DND-41 (cell line): ENCODE measurements around the gene CHMP4A.

Experiments used
- EZH2 ChIP-seq: IDR thresholded peaks from 3 replicates; pipeline ENCODE4 v1.6.1; 2012; ENCODE audit warnings: borderline replicate concordance, low read depth, mild to moderate bottlenecking, moderate library complexity, low read length, inconsistent platforms; ENCODE audit not compliant: severe bottlenecking
- TF ChIP-seq, protein P1 (sequence below): IDR thresholded peaks from 2 replicates; pipeline ENCODE4 v1.5.1; 2012; ENCODE audit warnings: borderline replicate concordance, low read length, moderate library complexity, mild to moderate bottlenecking; ENCODE audit not compliant: poor library complexity, severe bottlenecking; ENCODE audit errors: extremely low read depth

DNA sequence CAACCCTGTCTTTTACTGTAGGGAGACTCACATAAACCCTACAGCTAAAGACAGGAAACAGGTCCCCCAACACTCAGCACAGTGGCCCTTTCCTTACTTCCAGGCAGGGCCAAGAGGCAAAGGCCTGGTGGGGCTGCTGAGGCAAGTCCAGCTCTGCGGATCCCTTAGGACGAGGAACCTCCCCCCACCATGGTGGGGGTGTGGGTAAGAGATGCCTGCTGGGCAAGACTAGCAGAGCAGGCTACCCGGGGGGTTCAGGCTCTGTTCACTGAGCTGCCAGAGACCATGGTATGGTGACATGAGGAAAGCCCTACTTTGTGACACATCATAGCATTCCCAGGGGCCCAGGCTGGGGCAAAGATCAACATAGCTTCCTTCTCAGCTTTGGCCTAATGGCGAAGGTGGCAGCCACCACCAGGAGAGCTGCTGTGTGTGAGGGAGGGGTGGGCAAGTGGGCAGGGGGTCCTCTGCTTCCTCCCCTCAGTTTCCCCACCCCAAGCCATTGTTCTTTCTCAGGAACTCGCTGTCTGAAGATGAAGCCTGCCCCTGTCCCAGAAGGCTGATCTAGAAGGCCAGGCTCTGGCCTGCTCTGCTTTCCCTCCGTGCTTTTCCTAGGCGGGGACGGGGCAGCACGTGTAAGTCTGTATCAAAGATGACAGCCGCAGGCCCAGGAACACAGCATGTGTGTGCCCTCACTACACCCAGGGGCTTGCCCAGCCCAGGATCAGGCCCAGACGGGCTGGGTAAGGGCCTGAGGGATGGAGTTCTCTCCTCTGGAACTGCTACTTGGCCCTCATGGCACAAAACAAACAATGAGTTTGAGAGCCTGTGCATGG lies 39.2 kb upstream of the CHMP4A start:
- TF ChIP-seq, protein P1, sequence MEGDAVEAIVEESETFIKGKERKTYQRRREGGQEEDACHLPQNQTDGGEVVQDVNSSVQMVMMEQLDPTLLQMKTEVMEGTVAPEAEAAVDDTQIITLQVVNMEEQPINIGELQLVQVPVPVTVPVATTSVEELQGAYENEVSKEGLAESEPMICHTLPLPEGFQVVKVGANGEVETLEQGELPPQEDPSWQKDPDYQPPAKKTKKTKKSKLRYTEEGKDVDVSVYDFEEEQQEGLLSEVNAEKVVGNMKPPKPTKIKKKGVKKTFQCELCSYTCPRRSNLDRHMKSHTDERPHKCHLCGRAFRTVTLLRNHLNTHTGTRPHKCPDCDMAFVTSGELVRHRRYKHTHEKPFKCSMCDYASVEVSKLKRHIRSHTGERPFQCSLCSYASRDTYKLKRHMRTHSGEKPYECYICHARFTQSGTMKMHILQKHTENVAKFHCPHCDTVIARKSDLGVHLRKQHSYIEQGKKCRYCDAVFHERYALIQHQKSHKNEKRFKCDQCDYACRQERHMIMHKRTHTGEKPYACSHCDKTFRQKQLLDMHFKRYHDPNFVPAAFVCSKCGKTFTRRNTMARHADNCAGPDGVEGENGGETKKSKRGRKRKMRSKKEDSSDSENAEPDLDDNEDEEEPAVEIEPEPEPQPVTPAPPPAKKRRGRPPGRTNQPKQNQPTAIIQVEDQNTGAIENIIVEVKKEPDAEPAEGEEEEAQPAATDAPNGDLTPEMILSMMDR, result no peak
- no peak for TF ChIP-seq EZH2
